HG03432 (cell line): ENCODE measurements around the gene ZFP92.
"Not testable (repeated sequence)": the region's sequence is repeated elsewhere in the genome, so short reads cannot be mapped to it uniquely, and the experiment has no call there.

ENCODE experiments used
- ATAC-seq: cut with Tn5 transposase; IDR thresholded peaks from one replicate; pipeline ENCODE4 v1.9.1; 2021; ENCODE audit warnings: mild to moderate bottlenecking, moderate library complexity; ENCODE audit not compliant: unreplicated experiment

ZFP92 gene

DNA sequence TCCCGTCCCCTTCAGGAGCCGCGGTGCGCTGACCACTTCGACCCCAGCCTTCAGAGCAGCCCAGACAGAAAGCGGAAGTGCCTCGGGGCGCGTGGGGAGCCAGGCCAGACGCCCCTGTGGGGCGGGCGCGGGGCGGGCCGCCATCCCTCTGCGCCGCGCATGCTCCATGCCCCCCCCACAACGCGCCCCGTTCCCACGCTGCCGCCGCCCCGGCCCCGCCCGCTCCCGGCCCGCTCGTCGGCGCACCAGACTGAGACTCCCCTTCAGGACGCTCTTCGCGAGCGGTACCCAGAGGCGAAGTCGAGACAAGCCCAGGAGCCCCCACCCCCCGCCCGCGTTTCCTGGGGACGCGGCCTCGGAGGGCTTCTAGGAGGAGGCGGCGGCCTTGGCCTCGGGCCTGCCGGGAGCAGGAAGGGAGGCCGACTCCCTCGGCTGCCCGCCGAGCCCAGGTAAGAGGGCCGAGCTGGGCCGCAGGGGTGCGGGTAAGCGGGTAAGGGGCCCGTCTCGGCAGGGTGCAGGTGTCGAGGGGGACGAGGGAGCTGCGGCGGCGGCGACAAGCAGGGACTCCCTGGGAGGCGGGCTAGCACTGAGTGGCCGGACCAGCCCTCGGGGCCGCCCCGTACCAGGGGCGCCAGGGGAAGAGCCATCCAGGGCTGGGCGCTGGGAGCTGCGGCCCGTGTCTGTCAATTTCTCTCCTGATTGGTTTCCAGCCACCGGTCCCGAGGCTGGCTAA lies at the start of gene ZFP92:
ZFP92 (plus strand) TSS at position 218 of the 733 bp plus-strand sequence. CDS start 6,851 bp downstream, outside the sequence.
- ATAC-seq, result peak; percentile 56

- no peak for ATAC-seq
These were observed 49.4 kb upstream of the ZFP92 start for GRCh38 chrX:153361781-153362397.

GRCh38 chrX:153365670-153366069 lies 45.6 kb upstream of the ZFP92 start:
- ATAC-seq, result no peak

DNA sequence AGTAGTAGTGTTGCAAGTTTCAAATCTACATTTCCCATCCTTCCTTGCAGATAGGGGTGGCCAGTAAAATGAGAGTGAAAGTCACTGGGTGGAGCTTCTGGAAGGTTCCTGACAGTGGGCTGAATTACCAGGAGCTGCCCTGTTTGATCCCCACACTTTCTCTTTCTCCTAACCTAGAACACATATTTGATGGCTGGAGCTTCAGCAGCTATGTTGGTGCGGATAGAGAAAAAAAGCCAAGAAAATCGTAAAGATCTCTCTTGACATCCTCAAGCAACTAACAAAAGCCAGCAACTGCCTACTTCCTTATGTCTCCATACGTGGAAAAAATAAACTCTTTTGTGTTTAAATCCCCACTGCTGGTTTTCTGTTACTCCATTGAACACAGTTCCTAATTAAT lies 45.2 kb upstream of the ZFP92 start:
- no peak for ATAC-seq

DNA sequence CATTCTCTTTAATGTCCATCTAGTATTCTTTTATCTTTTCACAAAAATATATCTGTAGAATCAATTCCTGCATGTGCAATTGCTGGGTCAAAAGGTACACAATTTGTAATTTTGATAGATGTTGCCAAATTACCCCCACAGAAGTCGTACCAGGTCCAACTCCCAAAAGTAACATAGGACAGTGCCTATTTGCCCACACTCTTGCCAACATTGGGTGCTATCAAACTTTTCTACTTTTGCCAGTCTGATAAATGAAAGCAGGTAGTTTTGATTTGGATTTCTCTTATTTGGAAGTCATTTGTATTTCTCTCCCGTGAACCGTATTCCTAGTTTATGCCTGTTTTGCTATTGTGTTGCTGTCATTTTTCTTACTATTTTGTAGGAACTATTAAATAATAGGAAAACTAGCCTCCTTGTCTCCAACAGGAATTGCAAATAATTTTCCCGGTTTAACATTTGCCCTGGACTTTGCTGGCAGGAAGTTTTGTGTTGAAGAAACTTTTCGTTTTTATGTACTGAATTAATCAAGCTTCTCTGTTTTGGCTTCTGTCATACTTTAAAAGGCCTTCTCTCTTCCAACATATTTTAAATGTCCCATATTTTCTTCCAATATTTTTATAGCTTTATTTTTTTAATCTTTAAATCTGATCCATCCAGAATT lies 44.3 kb upstream of the ZFP92 start:
- ATAC-seq, result no peak

DNA sequence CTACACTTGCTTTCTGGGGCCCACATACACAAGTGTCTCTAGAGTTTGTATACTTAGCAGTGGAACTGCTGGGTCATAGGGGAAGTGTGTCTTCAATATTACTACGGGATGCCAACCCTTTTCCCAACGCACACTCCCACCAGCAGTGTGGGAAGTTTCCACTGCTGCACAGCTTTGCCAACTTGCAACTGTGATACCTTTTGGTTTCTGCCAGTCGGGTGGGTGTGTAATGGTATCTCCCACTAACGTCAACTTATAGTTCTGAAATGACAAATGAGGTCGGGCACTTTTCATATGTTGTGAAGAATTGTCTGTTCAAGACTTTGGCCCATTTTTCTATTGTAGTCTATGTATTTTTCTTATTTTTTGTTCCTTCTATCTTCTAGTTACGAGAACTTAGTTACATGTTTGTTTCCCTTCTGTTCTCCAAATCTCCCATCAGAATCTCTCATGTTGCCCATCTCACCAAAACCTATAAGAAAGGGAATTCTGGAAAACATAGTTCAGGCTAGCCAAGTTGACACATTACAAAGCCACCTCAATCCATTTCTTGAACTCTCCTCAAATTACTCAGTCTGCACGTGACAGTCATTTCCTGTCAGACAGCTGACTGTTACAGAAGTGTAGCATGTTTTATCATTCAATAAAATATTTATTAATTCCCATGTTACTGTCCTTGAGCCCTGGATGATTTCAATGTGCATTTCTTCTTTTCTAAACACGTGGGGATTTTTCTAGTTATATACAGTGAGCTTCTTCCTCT lies 40.8 kb upstream of the ZFP92 start:
- no peak for ATAC-seq

DNA sequence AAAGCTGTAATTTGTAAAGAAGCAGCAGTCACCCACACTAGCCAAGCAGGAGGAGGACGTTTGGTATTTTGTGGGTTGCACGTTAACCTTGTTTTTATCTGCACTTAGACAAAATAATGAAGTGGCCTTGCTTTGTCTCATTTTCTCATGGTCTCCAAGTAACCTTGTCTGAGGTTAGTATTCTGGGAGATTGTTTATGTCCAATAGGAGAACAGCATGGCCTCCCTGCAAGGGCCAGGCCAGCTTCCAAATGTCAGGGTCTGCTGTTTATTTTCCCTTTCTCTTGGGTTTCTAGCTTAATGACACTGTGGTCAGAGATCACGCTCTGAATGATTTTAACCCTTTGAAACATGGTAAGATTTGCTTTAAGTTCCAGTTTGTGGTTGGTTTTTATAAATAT lies 40.0 kb upstream of the ZFP92 start:
- ATAC-seq, result no peak

DNA sequence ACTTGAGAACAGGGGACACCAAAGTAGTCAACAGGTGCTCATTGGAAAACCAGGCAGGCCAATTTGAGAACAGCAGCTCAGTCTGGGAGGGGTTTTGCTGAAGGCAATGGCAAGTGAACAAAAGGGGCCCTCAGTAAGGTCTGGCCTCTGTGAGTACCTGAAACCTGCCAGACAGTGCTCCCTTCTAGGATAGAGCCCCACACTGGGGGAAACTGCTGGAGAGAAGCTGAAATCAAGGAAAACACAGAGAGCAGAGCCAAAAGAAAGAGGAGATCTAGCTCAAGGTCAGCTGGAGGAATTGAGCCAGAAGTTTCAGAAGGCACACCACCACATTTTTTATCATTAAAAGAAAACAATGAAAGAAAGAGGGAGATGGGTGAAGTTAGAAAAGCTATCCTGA lies 38.3 kb upstream of the ZFP92 start:
- no peak for ATAC-seq

DNA sequence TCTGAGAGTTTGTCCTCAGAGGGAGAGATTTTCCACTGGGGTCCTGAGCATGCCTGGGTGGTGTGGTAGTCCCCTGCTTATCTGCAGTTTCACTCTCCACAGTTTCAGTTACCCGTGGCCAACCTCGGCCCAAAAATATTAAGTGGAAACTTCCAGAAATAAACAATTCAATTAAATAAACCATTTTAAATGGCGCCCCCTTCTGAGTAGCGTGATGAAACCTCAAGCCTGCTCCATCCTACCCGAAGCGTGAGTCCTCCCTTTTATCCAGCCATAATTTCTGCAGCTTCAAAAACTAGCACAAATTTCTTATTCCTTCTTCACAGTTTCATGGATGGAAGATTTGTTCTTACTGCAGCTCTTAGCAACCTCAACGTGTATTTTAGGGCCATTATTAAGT lies 36.8 kb upstream of the ZFP92 start:
- ATAC-seq, result no peak

- no peak for ATAC-seq
These were observed 35.7 kb upstream of the ZFP92 start for GRCh38 chrX:153375571-153375970.

DNA sequence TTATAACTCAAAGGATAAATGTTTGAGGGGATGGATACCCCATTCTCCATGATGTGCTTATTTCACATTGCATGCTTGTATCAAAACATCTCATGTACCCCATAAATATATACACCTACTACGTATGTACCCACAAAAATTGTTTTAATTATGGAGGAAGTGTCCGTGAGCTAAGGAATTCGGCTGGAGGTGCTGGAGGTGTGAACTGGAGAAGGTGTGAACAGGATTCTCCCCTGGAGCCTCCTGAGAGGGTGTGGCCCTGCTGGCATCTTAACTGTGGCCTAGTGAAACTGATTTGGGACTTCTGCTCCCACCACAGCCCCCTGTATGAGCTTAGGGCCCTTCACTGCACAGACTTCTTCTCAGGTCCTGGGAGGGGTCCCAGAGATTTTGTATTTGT lies 33.5 kb upstream of the ZFP92 start:
- ATAC-seq, result no peak

DNA sequence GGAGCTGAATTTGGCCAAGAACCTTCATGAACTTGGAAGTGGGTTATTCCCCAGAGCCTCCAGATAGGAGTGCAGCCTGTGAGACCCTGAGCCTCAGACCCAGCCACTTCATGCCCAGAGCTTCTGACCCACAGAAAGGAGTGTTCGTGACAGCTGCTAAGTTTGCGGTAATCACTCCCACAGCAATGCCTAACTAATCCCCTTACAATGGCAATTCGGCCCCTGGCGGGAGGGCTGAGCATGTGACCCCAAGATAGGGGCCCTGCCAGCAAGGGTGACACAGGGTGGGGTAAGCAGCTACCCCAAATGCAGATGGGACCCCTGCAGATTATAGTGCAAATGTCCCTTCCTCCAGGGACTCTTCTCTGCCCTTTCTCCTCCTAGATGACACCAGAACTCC lies 32.7 kb upstream of the ZFP92 start:
- no peak for ATAC-seq

GRCh38 chrX:153379508-153379907 lies 31.8 kb upstream of the ZFP92 start:
- no peak for ATAC-seq

DNA sequence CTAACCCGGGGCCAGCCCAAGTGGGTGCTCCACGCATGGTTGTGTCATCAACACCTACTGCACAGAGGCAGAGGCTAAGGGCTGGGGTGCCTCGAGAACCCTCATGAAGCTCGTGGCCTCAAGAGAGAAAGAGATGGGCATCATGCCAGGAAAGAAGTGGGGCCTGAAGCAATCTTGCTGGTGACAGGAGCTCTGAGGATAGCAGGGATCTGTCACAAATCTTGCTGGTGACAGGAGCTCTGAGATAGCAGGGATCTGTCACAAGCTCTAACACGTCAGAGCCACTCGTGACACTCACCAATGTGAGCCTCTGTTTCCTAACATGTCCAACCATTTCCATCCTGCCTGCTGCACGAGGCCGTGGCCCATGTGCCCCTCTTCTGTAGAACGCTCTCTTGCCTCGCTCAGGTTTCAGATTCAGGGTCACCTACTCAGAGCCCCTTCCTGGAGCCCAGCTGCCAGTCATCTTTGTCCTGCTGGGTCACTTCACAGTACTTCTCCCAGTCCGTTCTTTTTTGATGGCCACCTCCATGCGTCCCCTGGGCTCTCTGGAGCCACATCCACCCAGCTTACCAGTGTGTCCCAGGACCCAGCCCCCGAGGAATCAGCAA lies 31.2 kb upstream of the ZFP92 start:
- ATAC-seq, result no peak

- no peak for ATAC-seq
These were observed 30.6 kb upstream of the ZFP92 start for GRCh38 chrX:153380691-153381090.

DNA sequence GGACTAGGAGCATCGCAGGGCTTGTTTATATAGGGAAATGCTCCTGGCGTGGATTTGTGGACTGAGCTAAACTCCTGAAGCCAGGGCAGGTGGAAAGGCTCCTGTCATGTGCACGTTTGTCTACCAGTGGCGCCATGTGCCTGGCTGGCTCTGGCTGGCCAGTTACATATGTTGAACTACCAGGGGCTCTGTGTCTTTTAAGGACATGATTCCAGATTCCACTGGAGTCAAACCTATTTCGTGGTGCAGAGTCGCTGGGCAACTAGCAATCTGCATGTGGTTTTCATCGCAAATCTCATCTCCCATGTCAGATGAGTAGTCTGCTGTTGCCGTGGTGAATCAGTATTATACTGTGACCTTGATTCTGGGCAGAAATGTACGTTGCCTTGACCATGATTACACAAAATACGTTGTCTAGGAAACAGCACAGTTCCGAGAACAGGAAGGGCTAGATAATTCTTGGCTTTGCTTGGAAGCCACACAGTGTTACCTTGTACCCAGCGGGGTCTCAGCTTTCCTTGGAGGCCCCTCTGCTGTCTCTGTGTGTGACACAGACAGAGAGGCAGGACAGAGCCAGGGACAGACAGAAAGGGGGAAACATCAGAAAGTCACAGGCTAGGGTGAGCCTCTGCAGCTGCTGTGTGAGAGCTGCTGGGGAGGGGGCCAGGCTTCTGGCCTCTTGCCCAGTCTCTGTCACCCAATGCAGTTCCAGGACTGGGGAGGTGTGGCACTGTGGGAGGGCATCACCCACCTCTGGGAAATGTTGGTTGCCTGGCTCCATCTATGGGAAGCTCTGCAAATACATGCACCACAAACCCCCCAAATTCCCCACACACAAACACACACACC lies 29.4 kb upstream of the ZFP92 start:
- ATAC-seq, result no peak

DNA sequence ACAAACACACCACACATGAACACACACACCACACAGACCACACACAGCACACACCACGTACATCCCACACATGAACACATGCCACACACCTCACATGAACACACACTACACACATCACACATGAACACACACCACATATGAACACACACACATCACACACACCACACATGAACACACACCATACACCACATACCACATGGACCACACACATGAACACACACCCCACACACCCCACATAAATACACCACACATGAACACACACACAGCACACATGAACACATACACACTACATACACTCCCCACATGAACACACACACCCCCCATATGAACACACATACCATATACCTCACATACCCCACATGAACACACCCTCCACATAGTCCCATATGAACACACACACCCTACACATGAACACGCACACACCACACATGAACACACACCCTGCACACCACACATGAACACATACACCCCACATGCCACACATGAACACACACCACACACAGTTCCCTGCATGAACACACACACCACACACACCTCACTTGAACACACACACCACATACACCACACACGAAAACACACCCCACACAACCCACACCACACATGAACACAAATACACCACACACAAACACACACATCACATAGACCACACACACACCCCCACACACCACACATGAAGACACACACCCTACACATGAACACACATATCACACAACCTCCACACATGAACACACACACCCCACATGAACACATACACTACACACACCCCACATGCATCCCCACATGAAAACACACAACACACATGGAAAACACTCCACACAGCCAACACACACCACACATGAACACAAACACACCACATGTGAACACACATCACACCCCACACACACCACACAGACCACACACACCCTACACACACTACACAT lies 28.4 kb upstream of the ZFP92 start:
- ATAC-seq, result no peak

GRCh38 chrX:153384390-153384789 lies 26.9 kb upstream of the ZFP92 start:
- no peak for ATAC-seq

GRCh38 chrX:153384973-153385372 lies 26.3 kb upstream of the ZFP92 start:
- ATAC-seq, result not testable (repeated sequence)
